ENCODE data around the gene TATDN2.

Gene TATDN2

DNA sequence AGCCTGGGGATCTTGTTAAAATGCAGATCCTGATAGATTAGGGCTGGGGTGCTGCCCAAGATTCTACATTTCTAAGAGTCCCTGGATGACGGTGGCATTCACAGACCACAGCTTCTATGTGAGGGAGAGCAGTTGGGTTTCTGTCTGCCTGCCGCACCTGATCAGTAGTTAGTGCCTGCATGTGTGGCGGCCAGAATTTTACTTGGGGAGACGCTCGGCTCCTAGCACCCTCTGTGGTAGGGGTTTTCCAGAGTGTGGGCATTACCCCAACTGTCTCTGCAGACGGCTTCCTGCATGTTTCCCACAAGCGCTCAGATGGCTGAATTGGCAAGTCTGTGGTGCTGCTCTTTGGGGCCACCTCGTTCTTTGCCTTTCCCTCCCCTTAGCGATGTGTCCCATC is 36.2 kb downstream of the TATDN2 start:
- TF ChIP-seq, protein P1, sequence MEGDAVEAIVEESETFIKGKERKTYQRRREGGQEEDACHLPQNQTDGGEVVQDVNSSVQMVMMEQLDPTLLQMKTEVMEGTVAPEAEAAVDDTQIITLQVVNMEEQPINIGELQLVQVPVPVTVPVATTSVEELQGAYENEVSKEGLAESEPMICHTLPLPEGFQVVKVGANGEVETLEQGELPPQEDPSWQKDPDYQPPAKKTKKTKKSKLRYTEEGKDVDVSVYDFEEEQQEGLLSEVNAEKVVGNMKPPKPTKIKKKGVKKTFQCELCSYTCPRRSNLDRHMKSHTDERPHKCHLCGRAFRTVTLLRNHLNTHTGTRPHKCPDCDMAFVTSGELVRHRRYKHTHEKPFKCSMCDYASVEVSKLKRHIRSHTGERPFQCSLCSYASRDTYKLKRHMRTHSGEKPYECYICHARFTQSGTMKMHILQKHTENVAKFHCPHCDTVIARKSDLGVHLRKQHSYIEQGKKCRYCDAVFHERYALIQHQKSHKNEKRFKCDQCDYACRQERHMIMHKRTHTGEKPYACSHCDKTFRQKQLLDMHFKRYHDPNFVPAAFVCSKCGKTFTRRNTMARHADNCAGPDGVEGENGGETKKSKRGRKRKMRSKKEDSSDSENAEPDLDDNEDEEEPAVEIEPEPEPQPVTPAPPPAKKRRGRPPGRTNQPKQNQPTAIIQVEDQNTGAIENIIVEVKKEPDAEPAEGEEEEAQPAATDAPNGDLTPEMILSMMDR (IDR thresholded peaks at IDR 0.05; ENCODE audit: extremely low read depth, insufficient read depth, missing control alignments): no peak

DNA sequence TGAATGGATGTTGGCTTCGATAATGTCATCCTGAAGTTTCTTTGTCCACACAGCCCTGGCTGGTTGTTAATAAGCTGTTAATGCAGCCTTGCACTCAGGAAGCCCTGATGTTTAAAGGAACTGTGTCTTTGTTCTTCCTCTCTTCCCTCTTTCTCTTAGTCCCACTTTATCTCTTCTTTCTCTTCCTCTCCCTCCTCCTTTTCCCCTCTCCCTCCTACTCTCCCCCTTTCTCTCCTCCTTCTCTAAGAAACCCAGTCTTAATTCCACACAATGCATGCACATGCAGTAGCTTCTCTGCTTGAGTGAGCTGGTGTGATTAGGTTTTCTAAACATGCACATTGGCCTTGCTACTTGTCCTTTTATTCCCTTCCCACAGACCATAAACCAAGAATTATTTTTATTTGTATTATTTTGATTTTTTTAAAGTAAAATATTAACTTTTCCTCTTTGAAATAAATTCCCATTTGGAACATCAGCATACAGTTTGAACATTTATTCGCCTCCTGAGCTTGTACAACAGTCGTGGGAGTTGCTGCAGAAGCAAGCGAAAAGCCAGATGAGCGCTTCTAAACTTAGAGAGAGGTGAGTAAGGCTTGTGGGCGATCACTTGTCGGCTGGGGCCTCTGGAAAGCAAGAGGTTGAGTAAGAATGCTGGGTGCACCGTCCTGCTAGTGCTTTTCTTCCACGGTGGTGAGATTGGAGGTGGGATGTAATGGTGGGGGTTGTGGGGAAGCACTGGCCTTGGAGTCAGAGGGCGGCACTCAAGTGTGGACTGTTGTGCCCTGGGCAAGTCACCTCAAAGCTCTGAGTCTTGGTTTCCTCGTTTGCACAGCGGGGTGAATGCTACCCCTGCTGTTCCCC is 37.2 kb downstream of the TATDN2 start:
- in situ Hi-C loops (cut with MboI; ENCODE audit: low pct_unique_long_range_greater_than_20kb, low sequenced_read_pairs, unreplicated experiment): no loop called here
- no peak for DNase-seq (ENCODE audit: low spot score)
- TF ChIP-seq, protein P1 (IDR thresholded peaks at IDR 0.05; ENCODE audit: extremely low read depth, insufficient read depth, missing control alignments): no peak

More for the DNA sequence above, 36.2 kb downstream of the TATDN2 start:
- no peak for DNase-seq (ENCODE audit: low spot score)
- in situ Hi-C loops (cut with MboI; ENCODE audit: low pct_unique_long_range_greater_than_20kb, low sequenced_read_pairs, unreplicated experiment): no loop called here

DNA sequence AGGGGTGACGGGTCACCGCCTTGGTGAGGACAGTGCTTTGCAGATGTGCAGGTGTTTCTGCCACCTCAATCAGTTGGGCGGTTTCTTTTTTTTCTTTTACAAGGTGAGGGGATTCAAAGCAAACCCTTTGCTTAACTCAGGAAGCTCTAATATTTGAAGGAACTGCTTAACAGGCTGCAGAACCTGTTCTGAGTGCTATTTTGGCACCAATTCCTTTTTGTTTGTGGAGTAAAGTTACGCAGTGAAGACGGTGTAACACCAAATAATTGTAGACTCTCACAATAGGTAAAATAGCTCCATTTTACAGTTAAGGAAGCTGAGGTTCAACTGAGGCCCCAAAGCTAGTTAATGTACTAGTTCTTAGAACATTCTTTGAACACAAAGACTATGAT is 37.9 kb downstream of the TATDN2 start:
- no peak for DNase-seq (ENCODE audit: low spot score)
- TF ChIP-seq, protein P1 (IDR thresholded peaks at IDR 0.05; ENCODE audit: extremely low read depth, insufficient read depth, missing control alignments): no peak
- in situ Hi-C loops (cut with MboI; ENCODE audit: low pct_unique_long_range_greater_than_20kb, low sequenced_read_pairs, unreplicated experiment): no loop called here

DNA sequence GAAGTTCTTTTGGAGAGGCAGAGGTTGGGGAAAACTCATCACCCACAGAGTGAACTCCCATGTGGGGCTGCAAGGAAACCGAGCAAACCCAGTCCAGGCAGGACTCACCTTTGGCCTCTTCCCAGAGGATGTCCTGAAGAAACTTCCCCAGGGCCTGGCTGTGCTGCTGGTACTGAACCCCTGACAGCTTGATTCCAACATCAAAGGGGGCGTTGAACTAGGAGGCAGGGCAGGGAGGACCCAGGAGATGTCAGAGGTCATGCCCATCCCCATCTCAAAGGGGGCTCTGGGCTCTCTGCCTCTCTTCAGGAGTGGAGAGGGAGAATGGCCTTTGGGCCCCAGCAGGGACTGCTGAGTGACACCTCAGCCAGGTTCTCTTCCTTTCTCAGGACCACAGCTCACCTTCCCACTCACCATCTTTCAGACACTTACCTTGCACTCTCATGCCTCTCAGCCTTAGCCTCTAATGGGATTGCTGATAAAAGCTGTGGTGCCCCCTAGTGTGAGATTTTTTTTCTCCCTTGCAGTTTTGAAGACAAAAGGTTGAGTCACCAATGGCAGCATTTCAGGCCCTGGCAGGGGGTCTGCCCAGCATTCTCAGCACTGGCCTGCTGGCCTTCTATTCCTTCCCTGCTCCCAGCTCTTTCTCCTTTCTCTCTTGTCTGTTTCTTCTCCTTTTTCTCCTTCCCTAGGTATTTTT is 38.5 kb downstream of the TATDN2 start:
- peak; percentile 56 for DNase-seq (ENCODE audit: low spot score)
- in situ Hi-C loops (cut with MboI; ENCODE audit: low pct_unique_long_range_greater_than_20kb, low sequenced_read_pairs, unreplicated experiment): no loop called here
- TF ChIP-seq, protein P1 (IDR thresholded peaks at IDR 0.05; ENCODE audit: extremely low read depth, insufficient read depth, missing control alignments): peak; percentile 51

DNA sequence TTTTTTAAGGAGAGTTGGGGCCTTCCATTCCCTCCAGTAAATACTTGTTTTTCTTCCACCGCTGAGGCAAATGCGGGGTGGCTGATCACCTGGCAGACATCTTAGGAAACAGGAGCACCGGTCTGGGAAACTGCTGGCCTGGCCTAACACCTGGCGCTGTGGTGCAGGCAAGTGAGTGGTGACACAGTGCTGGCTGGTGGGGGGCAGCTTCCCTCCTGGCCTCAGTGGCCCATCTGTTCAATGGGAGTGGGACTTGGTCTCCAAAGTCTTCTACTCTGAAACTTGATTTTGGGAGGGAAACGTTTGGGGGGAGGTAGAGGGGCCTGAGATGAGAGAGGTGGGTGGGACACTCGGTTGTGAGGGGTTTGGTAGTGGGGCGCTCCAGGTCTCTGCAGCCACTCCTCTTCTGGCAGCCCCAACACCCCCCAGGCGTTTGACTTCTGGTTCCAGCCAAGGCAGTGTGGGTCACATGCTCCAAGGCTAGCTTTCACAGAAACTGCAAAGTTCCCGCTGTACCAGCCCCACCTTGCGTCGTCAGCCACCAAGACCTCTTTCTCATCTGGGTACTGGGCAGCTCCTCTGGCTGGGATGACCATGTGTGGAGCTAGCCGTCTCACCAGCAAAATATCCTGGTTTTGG is 39.8 kb downstream of the TATDN2 start:
- no peak for DNase-seq (ENCODE audit: low spot score)
- TF ChIP-seq, protein P1 (IDR thresholded peaks at IDR 0.05; ENCODE audit: extremely low read depth, insufficient read depth, missing control alignments): no peak
- in situ Hi-C loops (cut with MboI; ENCODE audit: low pct_unique_long_range_greater_than_20kb, low sequenced_read_pairs, unreplicated experiment): no loop called here

DNA sequence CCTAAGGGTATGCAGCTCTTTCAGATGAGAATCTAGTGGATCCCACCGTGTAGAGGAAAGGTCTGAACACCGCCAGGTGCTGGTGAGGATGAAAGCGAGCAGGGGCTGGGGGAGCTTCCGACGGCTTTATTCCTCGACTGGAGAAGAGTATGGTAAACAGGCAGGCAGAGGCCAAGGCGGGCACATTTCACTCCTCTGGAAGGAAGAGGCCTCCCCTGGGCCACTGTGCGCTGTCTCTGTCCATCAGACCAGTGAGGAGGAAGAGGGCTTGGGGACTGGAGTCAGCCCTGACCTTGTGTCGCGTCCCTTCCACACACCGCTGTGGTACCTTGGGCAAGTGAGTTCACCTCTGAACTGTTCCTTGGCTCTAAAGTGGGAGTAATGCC is 40.3 kb downstream of the TATDN2 start:
- no peak for DNase-seq (ENCODE audit: low spot score)
- in situ Hi-C loops (cut with MboI; ENCODE audit: low pct_unique_long_range_greater_than_20kb, low sequenced_read_pairs, unreplicated experiment): no loop called here
- TF ChIP-seq, protein P1 (IDR thresholded peaks at IDR 0.05; ENCODE audit: extremely low read depth, insufficient read depth, missing control alignments): no peak
